Right lung (tissue), 10 donors: ENCODE data around the gene ZNF365. TPM values are rescaled to one million over a fixed set of nuclear protein-coding genes. Genes with fewer than 3 reads are reported as not detected.
"Not testable (repeated sequence)": the region's sequence is repeated elsewhere in the genome, so short reads cannot be mapped to it uniquely, and the experiment has no call there.

Source experiments
- DNase-seq, 2 donors: peaks; one replicate each; pipeline ENCODE4 v3.0.0-alpha.2; 2013
- long read RNA-seq, 8 donors: transcript quantifications; one replicate each; lab custom pipeline, GENCODE V29; 2026
- polyA plus RNA-seq, 5 donors: library from polyadenylated mRNA; unstranded; fragments of 120-200 nt; gene quantifications; one replicate each; pipeline versions ENCODE4 v1.2.1 to v1.2.3, GENCODE V29; 2013; ENCODE audit warnings: inconsistent platforms in 1 of 5, low replicate concordance in 1 of 5; ENCODE audit not compliant: insufficient read length in 5 of 5, insufficient read depth in 1 of 5

Gene ZNF365, protein sequence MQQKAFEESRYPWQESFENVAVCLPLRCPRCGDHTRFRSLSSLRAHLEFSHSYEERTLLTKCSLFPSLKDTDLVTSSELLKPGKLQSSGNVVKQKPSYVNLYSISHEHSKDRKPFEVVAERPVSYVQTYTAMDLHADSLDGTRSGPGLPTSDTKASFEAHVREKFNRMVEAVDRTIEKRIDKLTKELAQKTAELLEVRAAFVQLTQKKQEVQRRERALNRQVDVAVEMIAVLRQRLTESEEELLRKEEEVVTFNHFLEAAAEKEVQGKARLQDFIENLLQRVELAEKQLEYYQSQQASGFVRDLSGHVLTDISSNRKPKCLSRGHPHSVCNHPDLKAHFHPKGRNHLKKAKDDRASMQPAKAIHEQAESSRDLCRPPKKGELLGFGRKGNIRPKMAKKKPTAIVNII
- polyA plus RNA-seq = under 1 TPM; 0.25 to 0.46 (median 0.38) TPM
- long read RNA-seq, donor 1 = 0 reads
- long read RNA-seq, donor 2 = 0 reads
- long read RNA-seq, donor 3 = 0 reads
- long read RNA-seq, donor 4 = 0 reads
- long read RNA-seq, donor 5 = 0 reads
- long read RNA-seq, donor 6 = 0 reads
- long read RNA-seq, donor 7 = 0 reads
- long read RNA-seq, donor 8 = 0 reads

DNA sequence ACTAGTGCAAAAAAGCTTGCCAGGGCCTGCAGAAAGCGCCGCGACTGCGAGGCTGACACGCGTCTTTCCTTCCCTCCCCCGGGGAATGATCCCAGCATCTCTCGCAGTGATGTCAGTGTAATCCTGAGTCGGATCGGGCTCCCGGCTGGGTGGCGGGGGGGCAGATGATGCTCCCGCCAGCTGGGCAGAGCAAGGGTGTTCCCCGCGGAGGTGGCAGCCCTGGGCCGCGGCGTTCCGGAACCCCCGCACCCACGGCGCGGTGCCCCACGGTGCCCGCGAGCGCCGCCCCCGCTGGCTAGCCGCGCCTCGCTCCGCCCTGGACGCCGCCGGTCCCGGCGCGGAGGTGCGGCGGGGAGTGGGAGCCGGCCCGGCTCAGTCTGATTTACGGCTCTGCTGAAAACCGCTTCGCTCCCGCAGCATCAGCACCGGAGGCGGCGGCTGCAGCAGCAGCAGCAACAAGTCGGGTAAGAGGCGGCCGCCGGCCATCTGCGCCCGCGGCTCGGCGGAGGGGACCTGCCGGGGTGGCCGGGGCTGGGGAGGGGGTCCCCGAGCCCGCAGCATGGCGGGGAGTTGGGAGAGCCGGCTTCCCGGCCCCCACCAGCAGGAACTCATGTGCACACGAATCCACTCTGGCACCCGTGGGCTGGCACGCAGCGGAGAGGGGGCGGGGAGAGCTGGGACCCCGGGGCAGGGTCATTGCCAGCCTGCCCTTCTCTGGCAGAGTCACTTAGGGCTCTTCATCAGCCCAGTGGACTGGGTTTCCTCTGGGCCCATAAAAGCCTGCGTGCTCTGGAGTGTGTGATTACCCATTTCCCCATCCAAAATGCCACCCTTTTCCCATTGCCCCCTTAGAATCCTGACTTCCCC lies at the start of gene ZNF365:
Gene ZNF365 (plus strand): TSS at position 375 of the 867 bp plus-strand sequence. CDS start 1,825 bp downstream, outside the sequence.
- no peak for DNase-seq

DNA sequence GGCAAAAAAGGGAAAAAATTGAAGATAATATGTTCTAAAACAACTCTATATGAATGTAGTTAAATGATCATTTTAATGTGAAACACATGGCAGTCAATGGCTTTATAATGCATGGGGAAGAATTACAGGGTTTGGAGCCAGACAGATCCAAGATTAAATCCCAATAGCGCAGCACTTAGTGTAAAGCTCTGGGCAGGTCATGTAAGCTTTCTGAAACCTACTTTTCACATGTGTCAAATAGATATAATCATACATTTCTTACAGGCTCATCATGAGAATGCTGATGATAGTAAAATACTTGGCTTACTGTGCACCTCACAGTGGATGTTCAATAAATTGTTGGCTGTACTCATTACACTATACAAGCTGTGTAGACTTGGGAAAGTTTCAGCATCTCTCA lies 48.0 kb upstream of the ZNF365 start:
- peak; percentile 10 to 18 for DNase-seq

DNA sequence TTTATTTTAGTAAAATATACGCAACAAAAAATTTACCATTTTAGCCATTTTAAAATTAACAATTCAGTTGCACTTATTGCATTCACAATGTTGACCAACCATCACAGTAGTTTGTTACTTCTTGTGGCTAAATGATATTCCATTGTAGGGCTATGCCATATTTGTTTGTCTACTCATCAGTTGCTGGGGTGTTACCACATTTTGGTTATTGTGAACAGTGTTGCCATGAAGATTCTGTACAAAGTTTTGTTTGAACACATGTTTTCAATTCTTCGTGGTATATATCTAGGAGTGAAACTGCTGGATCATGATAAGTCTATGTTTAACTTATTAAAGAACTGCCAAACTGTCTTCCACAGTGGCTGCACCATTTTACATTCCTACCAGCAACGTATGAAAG lies 46.3 kb upstream of the ZNF365 start:
- no peak for DNase-seq

DNA sequence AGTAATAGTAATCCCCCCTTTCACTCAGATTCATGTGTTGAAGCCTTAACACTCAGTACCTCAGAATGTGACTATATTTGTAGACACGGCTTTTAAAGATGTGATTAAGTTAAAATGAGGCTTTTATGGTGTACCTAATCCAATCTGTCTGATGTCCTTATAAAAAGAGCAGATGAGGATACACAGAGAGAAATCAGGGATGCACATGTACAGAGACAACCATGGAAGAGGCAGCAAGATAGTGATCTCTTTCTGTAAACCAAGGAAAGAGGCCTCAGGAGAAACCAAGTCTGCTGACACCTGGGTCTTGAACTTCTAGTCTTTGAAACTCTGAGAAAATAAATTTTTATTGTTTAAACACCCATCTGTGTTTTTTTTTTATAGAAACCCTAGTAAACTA lies 44.0 kb upstream of the ZNF365 start:
- no peak for DNase-seq

DNA sequence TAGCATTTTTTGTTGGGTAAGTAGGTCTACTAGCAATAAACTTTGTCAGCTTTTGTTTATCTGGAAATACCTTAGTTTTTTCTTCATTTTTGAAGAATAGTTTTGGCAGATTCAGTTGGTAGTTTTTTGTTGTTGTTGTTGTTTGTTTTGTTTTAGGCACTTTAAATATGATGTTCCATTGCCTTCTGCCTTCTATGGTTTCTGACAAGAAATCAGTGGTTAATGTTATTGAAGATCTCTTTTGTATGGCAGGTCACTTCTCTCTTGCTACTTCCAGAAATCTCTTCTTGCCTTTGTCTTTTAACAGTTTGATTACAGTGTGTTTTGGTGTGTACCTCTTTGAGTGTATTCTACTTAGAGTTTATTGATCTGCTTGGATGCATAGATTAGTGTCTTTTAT lies 41.8 kb upstream of the ZNF365 start:
- no peak for DNase-seq

DNA sequence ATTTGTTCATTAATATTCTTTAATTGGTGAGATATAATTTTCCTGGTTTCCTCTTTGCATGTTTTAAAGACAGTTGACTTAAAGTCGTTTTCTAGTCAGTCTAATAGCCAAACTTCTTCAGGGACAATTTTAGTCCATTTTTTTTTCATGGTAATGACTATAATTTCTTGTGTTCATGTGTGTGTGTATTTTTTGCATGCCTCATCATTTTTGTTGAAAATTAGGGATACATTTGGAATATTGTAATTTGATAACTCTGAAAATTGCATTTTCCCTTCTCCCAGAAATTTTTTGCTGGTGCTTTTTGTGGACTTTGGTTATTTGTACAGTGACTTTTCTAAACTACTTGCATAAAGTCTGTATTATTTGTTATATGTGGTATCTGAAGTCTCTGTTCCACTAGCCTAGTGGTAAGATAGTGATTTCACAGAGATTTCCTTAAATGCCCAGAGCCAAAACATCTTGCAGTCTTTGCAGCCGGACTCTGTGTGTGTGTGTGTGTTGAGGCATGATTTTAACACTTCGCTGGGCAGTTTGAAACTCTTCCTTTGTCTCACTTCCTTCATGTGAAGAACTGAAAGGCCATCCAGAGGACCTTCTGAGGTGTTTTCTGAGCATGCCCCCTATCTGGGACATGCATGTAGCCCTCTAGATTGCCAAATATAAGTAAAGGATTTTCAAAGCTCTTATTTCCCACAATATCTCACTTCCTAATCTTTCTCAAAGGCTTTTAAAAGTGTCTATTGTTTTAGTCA lies 40.9 kb upstream of the ZNF365 start:
- DNase-seq = no peak

DNA sequence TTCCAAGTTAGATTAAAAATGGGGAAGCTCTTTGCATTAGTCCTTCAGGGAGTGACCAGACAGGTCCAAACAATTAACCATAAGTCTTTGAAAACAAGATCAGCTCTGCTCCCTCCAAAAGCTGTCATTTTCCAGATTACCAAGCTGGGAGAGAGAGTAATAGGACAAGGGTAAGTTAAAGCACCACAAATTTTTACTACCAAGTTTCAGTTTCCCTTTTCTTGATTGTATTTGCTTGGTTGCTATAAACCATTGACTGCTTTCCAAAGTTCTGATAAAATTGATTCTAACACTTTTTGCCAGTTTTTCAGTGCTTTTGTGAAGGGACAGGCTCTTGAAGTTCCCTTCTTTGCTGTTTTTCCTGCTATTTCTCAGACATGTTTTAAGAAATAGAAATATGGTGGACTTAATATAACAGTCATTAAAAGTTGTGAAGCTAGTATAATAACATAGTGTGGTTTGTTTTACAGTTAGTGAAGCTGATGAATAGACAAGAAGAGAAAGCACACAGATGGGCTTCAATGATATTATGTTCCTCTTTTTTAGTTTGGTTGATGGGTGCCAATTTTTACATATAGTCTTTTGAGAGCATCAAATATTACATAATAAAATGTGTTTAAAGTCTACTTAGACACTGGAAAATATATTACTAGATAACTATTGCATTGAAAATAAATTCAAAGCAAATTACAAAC lies 40.0 kb upstream of the ZNF365 start:
- no peak for DNase-seq

DNA sequence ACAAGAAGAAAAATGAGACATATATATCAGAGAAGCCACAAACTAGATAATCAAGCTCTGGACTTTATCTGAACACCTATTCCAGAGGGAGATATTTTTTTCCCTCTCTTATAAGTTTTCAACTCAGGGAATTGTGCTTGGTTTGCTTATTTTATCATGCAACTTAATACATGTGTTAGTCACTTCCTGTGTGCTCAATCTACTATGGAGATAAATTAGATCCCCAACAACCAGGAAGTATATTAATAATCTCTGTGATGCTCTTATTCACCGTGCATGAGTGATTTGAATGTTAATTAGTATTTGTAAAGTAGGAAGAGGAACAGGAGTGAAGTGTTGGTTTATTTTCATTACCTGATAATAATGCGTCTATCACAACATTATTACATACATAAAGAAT lies 38.8 kb upstream of the ZNF365 start:
- DNase-seq = no peak

DNA sequence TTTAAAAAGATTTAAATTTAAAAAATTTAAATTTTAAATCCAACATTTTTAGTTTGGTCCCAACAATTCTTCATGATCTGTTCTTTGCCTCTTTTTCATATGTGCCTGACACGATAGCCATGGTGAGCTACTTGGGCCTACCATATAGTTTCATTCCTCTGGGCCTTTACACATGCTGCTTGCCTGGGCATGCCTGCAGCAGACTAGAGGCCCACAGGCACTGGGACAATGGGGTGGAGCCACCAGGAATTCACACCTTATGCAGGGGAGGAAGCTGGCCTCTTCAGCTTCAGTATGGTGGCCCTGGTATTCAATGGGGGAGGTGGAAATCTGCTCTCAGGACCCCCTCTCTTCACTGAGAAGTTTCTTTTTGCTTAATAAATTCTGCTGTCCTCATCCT lies 37.8 kb upstream of the ZNF365 start:
- DNase-seq = no peak

DNA sequence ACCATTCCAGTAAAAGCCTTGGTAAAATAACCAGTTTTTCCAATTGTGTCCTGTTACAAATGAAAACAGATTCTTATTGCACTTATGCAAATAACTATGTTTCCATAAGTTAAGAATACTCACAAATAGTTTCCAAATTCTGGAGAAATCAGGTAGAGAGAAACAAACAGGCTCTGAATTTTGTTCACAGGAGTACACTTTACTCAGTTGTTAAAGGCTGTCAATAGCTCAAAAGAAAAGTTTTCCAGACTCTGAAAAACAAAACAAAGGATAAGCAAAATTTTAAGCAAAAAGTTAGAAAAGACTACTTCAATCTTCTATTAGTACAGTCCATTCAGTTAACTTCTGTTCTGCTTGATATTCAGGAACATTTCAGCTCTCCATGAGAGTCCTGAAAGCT lies 32.8 kb upstream of the ZNF365 start:
- no peak for DNase-seq

DNA sequence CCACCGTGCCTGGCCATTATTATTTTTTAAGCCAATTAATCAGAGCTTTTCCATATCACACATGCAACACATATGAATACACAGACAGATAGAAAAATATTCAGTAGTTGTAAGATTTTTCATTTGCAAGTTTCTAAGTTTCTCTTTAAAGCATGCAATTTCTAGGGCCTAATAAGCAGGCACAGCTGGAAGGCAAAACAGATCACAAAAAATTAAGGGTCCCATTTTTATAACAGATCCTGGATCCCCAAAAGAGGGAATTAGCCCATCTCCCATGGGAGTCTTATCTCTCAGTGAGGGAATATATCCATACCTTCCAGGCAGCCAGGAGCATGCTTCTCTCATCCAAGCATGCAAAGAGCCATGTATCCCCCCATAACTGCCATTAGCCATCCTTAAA lies 31.2 kb upstream of the ZNF365 start:
- DNase-seq = no peak

DNA sequence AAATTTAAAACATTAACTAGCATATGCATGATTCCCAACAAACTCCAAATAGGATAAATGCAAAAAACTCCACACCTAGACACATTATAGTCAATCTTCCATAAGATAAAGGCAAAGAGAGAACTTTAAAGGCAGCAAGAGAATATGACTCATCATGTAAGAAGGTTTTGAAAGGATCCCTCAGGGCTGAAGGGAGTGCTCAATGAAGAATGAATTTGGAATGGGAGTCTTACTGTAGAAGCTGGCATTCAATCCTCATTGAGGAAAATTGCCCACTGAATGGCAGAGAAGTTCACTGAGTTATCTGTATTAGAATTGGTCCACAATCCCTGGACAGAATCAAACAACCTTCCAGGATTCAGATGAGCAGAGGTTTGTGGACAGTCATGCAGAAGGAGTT lies 26.1 kb upstream of the ZNF365 start:
- no peak for DNase-seq

DNA sequence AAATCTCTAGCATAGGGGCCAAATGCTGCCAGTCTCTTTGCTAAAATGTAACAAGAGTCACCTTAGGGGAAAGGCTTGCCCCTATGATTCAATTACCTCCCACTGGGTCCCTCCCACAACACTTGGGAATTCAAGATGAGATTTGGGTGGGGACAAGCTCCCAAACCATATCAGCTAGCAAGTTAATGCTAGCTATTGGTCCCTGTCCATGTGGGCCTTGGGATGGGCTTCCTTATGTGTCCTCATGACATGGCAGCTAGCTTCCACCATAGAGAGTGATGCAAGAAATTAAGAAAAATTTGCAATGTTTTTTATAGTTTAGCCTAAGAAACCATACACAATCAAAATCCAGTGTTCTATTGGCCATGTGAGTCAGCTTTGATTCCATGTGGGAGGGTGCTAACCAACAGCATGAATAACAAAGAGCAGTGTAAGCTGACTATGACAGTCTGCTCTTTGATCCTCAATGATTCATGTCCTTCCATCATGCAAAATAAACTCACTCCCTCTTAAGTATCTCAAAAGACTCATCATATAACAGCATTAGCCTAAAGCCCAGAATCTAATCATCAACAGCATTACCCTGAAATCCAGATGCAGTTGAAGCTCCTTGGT lies 21.7 kb upstream of the ZNF365 start:
- no peak for DNase-seq

DNA sequence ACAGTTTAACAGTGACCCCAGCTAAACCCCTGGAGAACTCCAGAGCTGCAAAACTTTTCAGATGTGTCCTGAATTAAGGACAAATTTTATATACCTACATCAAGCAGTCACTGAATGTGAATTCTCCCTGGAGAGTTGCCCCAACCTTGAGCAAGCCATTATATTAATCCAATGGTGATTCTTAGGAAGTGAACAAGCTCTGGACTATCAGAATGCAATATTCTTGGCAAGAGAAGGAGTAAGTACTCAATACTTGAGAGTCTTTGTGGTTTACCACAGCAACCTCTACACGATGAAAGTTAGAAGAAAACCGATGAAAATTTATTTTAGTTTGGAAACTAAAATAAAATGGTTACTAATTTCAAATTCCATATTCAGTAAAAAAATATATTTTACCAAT lies 19.3 kb upstream of the ZNF365 start:
- no peak for DNase-seq

DNA sequence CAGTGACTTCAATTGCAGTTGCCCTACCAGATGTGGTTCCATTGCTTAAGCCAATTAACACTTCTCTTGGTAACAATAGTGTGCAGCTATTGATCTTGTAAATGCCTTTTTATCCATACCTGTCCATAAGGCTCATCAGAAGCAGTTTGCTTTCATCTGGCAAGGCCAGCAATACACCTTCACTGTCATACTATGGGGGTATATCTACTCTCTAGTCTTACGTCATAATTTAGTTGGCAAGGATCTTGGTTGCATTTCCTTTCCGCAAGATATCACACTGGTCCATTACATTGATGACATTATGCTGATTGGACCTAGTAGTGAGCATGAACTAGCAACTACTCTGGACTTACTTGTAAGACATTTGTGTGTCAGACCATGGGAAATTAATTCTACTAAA lies 17.7 kb upstream of the ZNF365 start:
- DNase-seq = no peak

DNA sequence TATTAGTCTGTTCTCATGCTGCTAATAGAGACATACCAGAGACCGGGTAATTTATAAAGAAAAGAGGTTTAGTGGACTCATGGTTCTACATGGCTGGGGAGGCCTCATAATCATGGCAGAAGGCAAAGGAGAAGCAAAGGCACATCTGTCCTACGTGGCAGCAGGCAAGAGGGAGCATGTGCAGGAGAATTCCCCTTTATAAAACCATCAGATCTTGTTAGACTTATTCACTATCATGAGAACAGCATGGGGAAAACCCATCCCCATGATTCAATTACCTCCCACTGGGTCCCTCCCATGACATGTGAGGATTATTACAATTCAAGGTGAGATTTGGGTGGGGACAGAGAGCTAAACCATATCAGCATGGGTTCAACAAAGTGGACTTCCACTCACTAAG lies 16.0 kb upstream of the ZNF365 start:
- not testable (repeated sequence) for DNase-seq

DNA sequence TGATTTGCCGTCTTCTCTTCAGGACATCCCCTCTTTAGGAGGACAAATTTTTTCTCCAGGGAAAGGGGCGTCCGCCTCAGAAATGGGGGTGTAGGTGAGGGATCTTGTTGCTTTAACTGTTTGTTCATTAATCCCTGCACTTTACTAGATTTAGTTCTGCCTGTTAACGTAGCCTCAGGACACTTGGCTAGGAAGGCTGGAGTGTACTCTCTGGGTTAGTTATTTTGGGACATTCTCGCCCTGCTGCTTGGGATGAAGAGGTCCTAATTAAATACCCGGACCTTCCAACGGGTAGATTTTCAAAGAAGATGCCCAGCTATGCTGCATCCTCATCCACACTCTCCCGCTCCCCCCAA lies 552 bp upstream of the ZNF365 start:
- no peak for DNase-seq

DNA sequence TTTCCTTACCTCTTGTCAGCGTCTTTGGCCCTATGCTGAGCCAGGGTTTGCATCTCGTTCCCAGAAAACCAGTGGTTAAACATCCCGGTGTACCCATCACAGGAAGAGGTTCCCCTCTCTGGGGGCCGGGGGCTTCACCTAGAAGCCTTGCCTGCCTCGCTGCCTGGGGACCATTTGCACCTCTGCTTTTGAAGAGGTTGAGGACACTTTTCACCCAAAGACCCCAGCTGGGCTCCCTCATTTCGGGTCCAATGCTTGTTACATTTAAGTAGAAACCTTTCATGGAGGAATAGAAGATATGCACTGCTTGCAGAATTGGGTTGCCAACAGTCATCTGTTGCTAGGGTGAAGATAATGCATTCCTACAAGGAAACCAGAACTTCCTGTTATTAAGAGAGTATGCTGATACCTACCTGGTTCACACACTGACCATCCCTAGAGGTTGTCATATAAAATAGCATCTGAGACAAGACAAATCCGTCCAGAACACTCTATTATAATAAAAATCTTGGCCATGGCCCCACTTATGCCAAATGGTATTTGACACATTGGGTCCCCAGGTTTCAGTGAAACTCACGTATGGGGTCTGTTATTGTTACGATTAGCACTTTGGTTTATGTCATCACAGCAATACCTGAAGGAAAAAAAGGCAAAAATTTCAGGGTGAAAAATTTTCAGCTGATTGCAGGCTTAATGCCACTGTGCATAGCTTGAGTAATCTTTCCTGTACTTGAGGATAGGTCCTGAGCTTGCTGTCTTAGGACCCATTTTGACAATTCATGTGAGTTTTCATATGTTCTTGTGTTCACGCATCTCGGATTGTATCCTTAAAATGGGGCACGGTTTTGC lies 917 bp downstream of the ZNF365 start:
- DNase-seq = no peak

DNA sequence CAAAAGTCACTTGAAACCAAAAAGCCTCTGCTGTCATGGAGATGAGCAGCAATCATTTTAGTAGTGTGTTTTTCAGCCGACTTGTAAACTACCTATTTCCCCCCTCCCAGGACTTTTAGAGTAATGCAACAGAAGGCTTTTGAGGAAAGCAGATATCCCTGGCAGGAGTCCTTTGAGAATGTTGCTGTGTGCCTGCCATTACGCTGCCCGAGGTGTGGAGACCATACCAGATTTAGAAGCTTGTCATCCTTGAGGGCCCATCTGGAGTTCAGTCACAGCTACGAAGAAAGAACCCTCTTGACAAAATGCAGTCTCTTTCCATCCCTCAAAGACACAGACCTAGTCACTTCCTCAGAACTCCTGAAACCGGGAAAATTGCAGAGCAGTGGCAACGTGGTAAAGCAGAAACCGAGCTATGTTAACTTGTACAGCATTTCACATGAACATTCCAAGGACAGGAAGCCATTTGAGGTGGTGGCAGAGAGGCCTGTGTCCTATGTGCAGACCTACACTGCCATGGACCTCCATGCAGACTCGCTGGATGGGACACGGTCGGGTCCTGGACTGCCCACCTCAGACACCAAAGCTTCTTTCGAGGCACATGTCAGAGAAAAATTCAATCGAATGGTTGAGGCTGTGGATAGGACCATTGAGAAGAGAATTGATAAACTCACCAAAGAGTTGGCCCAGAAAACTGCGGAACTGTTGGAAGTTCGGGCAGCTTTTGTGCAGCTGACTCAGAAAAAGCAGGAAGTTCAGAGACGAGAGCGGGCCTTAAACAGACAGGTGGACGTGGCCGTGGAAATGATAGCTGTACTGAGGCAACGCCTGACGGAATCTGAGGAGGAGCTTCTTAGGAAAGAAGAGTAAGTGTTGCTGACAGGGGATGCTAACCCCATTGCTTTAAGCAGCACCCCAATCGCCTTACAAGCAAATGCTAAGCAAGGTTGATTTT lies 2.2 kb downstream of the ZNF365 start:
- DNase-seq = no peak
